ENCODE results near the gene FRS2.

The FRS2 gene

GRCh38 chr12:69545081-69545480 is 74.9 kb downstream of the FRS2 start:
- no peaks in the 10 kb centered on the region for H3K27me3 ChIP-seq (ENCODE audit: insufficient read depth, low read depth, severe bottlenecking)
- H3K4me3 ChIP-seq (ENCODE audit: low read depth, low read length), result no peak overlapping the region
- H3K27ac ChIP-seq, result no peak overlapping the region
- TF ChIP-seq CTCF (IDR thresholded peaks at IDR 0.05; ENCODE audit: low read depth, low read length), result no peak
- DNase-seq, result no peak
- H3K36me3 ChIP-seq, result peaks cover 4% of the 10 kb centered on the region; the same call in 1 of the 2 replicates
- H3K9me3 ChIP-seq (ENCODE audit: severe bottlenecking), result no peaks in the 10 kb centered on the region

- Histone ChIP-seq H3K27me3 (ENCODE audit: insufficient read depth, low read depth, severe bottlenecking) (no peaks in the 10 kb centered on the region), H3K4me3 (ENCODE audit: low read depth, low read length) (no peak overlapping the region), H3K27ac (no peak overlapping the region), H3K36me3 (peaks cover 4% of the 10 kb centered on the region; the same call in 1 of the 2 replicates), H3K9me3 (ENCODE audit: severe bottlenecking) (no peaks in the 10 kb centered on the region)
- no peak for DNase-seq
- no peak for TF ChIP-seq CTCF (IDR thresholded peaks at IDR 0.05; ENCODE audit: low read depth, low read length)
Observed at GRCh38 chr12:69546693-69547438, 76.7 kb downstream of the FRS2 start.

- H3K27me3 ChIP-seq (ENCODE audit: insufficient read depth, low read depth, severe bottlenecking), result no peaks in the 10 kb centered on the region
- H3K9me3 ChIP-seq (ENCODE audit: severe bottlenecking), result no peaks in the 10 kb centered on the region
- H3K36me3 ChIP-seq, result no peaks in the 10 kb centered on the region; the same call in 1 of the 2 replicates
- H3K27ac ChIP-seq, result no peak overlapping the region
- no peak for TF ChIP-seq CTCF (IDR thresholded peaks at IDR 0.05; ENCODE audit: low read depth, low read length)
- DNase-seq, result no peak
- H3K4me3 ChIP-seq (ENCODE audit: low read depth, low read length), result no peak overlapping the region
Observed at GRCh38 chr12:69548687-69549086, 78.5 kb downstream of the FRS2 start.

- Histone ChIP-seq H3K36me3 (no peaks in the 10 kb centered on the region), H3K27ac (no peak overlapping the region), H3K4me3 (ENCODE audit: low read depth, low read length) (no peak overlapping the region), H3K27me3 (ENCODE audit: insufficient read depth, low read depth, severe bottlenecking) (no peaks in the 10 kb centered on the region), H3K9me3 (ENCODE audit: severe bottlenecking) (no peaks in the 10 kb centered on the region)
- DNase-seq, result no peak
- TF ChIP-seq CTCF (IDR thresholded peaks at IDR 0.05; ENCODE audit: low read depth, low read length), result no peak
Observed at GRCh38 chr12:69550569-69551350, 80.6 kb downstream of the FRS2 start.

GRCh38 chr12:69553628-69554248 is 83.5 kb downstream of the FRS2 start:
- H3K27me3 ChIP-seq (ENCODE audit: insufficient read depth, low read depth, severe bottlenecking), result no peaks in the 10 kb centered on the region
- no peaks in the 10 kb centered on the region for H3K36me3 ChIP-seq
- no peak overlapping the region for H3K27ac ChIP-seq
- DNase-seq, result no peak
- no peaks in the 10 kb centered on the region for H3K9me3 ChIP-seq (ENCODE audit: severe bottlenecking)
- TF ChIP-seq CTCF (IDR thresholded peaks at IDR 0.05; ENCODE audit: low read depth, low read length), result no peak
- H3K4me3 ChIP-seq (ENCODE audit: low read depth, low read length), result no peak overlapping the region
